ENCODE data around the gene ESPNL. TPM values are rescaled to one million over a fixed set of nuclear protein-coding genes. Genes with fewer than 3 reads are reported as not detected.

ESPNL gene
- total RNA-seq, 4 donors from 2014 or later, result 0.22 to 0.68 TPM; not detected in 2

- TF ChIP-seq CTCF (IDR thresholded peaks at IDR 0.05; ENCODE audit: low read depth), result no peak
Measured at GRCh38 chr2:238106339-238106697, 6.2 kb downstream of the ESPNL start.

GRCh38 chr2:238106698-238107524, 6.8 kb downstream of the ESPNL start:
- no peak for TF ChIP-seq CTCF (IDR thresholded peaks at IDR 0.05; ENCODE audit: low read depth)

GRCh38 chr2:238107525-238108422, 7.6 kb downstream of the ESPNL start:
- no peak for TF ChIP-seq CTCF (IDR thresholded peaks at IDR 0.05; ENCODE audit: low read depth)

- TF ChIP-seq CTCF (IDR thresholded peaks at IDR 0.05; ENCODE audit: low read depth), result no peak
Measured at GRCh38 chr2:238108423-238109183, 8.5 kb downstream of the ESPNL start.

GRCh38 chr2:238113611-238114010, 13.5 kb downstream of the ESPNL start:
- TF ChIP-seq CTCF (IDR thresholded peaks at IDR 0.05; ENCODE audit: low read depth), result no peak

- TF ChIP-seq CTCF (IDR thresholded peaks at IDR 0.05; ENCODE audit: low read depth), result no peak
Measured at GRCh38 chr2:238114331-238114841, 14.2 kb downstream of the ESPNL start.

Data from subcutaneous adipose tissue (tissue), 4 donors.